Muscle of back (tissue), 11 donors: ENCODE data around the gene ADSS1. TPM values are rescaled to one million over a fixed set of nuclear protein-coding genes. Genes with fewer than 3 reads are reported as not detected.

Source experiments
- DNase-seq, 3 donors: peaks; one replicate each; pipeline versions ENCODE4 v3.0.0 to v3.0.0-alpha.2; 2013
- polyA plus RNA-seq, 10 donors: library from polyadenylated mRNA; unstranded; fragments of 120-200 nt; gene quantifications; one replicate each; pipeline ENCODE4 v1.2.1, GENCODE V29; 2013; ENCODE audit not compliant: insufficient read length in 10 of 10

ADSS1 gene
- polyA plus RNA-seq, 10 donors: 29.1 to 87.2 (median 57.4) TPM

- no peak for DNase-seq
Measured at GRCh38 chr14:104731320-104732294, 7.6 kb downstream of the ADSS1 start.

DNA sequence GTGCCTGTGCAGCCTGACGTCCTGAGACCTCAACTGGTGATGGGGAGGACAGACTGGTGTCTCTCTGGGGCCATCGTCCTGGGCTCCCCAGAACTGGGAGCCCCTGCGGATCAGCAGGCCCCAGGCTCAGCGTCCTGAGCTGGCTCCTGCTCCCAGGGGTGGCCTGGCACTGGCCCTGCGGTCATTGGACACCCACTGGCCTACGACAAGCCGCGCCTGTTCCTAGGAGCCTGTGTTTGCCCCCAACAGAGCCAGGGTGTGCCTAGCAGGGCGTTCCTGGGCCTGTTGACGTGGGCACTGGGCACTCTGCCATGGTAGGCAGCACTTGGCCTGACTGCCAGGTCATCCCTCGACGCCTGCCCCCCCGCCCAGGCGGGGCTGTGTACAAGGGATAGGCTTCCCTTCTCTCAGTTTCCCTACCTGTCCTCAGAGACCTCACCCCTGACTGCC, 8.4 kb downstream of the ADSS1 start:
- no peak for DNase-seq

DNA sequence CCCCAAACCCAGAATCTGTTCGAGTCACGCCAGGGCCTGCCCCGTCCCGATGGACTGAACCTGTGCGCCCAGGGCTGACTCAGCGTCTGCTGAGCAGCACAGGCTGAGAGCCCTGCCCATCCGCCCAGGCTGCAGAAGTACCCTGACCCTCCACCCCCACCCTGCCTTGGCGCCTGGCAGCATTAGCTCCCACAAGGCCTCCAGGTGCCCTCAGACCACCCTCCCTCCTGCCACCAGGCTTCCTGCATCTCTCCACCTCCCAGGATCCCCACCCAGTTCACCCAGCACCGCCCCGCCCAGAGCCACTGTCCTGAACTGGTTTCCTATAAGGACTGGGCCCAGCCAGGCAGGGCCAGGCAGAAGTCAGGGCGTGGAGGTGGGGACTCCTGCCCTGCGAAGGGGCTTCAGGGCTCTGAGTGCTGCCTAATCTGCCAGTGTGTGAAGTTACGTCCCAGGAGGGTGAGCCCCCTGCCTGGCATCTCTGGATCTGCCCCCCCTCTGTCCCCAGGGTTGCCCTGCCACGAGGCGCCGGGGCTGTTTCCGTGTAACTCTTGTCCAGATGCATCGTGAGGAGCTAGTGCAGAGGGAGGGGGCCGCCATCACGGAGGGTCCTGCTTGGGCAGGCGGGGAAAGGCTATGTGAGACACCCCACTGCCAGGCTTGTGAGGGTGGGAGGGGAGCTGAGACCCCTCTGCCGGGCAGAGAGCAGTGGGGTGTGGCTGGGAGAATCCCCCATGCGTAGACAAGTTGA, 9.1 kb downstream of the ADSS1 start:
- no peak for DNase-seq

GRCh38 chr14:104734051-104734587, 10.1 kb downstream of the ADSS1 start:
- no peak for DNase-seq

DNA sequence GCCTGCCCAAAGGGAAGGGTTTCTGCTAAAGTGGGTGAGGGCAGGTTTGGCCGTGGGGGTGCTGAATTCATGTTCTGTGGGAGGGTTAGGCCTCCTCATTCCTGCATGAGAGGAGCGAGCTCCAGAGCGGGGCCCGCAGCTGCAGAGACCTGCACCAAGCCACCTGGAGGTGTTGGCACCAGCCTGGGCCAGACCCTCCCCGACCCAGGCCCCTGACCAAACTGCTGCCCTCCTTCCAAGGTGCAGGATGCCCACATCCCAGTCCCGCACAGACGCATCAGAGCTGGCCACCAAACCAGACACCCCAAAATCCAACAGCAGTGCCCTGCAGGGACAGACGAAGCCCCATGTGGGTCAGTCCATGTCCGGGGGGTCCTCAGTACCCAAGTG, 10.6 kb downstream of the ADSS1 start:
- DNase-seq: no peak

DNA sequence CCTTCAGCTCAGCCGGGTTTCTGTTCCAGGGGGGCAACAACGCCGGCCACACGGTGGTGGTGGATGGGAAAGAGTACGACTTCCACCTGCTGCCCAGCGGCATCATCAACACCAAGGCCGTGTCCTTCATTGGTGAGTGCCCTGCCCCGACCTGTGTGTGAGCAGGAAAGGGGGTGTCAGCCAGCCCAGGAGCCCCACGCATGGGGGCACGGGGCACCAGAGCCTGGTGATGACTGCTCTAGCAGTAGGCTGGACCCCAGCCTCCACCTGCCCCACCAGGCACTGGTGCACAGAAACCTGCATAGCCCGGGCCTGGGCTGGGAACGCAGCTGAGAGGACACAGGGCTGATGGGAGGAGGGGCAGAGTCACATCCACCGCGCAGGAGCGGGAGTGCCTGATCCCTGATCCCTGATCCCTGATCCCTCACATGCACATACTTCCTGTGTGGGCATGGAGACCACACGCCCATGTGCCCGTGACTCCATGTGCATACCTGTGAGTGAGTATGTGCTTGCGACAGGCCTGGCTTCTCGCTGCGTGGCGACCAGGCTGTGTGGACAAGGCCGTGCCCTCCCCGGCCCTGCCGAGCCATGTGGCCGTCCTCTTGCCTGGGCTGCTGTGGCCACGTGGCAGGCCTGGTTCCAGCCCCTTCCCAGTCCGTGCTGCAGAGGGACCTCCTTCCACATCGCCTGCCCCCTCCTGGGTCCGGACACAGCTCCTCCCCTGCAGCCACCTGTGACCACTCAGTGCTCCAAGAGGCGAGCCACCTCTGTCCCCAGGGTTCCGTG, 11.2 kb downstream of the ADSS1 start:
- DNase-seq: no peak

DNA sequence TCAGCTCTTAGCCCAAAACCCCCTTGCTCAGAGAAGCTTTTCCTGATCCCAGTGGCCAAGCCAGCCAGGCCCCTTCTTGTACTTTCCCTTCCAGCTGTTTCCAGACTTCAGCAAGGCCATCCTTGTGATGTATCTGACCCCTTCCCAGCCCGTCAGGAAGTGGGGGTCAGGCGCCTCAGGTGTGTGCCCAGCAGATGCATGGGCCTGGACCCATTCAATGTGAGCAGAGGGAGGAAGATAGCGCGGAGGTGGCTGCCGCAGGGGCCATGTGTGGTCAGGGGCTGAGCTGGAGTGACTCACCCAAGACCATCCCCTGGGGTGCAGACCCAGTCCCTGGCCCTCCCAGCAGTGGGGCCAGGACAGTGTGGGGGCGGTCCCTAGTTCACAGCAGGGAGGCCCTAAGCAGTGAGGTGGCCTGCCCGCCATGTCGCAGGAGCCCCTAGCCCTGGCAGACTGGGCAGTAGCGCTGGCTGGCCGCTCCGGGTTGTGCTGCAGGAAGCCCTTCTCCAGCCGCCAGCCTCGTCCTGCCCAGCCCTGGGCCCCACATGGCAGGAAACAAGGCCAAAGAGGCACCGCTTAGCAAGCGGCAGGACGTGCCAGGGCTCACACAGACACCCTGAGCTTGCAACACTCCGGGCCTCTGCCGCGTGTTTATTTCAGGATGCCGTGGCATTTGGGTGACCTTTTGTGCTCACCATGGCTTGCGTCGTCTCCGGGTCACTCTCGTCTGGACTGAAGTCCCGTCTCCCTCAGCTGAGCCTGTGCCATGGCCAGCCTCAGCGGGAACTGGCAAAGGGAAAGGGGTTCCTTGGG, 12.0 kb downstream of the ADSS1 start:
- peak; percentile 48 to 78 (median 55) for DNase-seq

- DNase-seq: no peak
Measured at GRCh38 chr14:104738375-104739019, 14.5 kb downstream of the ADSS1 start.

- no peak for DNase-seq
Measured at GRCh38 chr14:104739026-104739425, 15.0 kb downstream of the ADSS1 start.

DNA sequence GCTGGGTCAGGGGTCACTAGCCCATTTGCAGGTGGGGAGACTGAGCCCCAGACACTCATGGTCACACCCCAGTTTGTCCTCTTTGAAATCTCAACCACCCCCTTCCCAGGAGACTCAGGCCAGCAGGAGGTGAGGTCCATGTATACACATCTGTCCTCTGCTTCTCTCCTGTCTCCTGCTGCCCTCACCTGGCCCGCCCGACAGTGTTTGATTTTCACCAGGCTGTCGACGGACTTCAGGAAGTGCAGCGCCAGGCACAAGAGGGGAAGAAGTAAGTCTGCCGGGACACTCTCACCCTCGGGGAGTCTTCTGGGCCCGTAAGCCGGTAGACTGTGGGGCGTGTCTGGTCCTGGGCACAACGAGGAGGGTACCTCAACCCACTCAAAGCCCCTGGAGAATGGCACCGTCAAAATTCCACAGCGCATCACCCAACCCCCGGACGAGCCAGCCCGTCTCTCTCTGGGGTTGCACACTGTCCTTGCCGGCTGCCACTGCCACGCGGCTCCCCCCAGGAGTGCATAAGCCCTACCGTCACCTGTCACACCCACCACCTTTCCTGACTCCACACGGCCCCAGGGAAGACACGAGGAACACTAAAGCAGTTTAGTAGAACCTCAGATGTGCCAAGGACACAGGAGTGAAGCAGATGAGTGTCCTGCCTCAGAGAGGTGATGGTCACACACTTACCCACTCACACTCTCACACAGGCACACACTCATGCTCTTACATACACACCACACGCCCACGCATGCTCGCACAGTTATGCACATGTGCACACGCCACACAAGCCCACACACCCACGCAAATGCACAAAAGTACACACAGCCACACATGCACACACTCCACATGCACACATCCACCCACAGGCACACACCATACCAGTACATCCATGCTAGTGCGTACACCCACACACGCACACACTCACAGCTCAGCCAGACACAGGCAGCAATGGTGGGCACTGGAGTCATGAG, 15.8 kb downstream of the ADSS1 start:
- DNase-seq: no peak

DNA sequence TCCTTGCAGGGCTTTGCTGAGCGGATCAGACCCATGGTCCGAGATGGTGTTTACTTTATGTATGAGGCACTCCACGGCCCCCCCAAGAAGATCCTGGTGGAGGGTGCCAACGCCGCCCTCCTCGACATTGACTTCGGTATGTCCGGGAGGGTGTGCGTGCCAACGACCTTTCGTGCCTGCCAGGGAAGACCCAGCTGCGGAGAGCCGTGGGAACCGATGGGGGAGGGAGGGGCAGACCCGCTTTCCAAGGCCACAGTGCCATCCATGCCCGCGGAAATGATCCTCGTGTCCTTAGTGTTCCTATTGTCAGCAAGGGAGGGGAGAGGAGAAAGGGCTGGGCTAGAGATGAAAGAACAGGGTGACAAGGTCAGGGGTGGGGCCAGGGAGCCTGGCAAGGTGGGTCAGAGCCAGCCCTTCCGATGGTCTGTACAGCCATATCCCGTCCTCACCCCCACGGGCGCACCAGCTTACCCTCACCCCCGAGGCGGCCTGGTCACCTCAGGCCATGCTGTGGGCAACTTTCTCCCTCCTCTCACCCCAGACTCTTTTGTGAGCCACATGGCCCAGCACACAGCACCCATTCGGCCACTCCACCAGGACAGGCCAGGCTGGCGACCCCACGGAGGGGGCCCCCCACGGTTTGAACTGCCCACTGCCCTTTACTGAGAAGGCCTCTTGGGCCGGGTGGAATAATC, 17.2 kb downstream of the ADSS1 start:
- DNase-seq: no peak

- DNase-seq: no peak
Measured at GRCh38 chr14:104741803-104742251, 17.8 kb downstream of the ADSS1 start.

- DNase-seq: no peak
Measured at GRCh38 chr14:104742586-104743455, 18.8 kb downstream of the ADSS1 start.

DNA sequence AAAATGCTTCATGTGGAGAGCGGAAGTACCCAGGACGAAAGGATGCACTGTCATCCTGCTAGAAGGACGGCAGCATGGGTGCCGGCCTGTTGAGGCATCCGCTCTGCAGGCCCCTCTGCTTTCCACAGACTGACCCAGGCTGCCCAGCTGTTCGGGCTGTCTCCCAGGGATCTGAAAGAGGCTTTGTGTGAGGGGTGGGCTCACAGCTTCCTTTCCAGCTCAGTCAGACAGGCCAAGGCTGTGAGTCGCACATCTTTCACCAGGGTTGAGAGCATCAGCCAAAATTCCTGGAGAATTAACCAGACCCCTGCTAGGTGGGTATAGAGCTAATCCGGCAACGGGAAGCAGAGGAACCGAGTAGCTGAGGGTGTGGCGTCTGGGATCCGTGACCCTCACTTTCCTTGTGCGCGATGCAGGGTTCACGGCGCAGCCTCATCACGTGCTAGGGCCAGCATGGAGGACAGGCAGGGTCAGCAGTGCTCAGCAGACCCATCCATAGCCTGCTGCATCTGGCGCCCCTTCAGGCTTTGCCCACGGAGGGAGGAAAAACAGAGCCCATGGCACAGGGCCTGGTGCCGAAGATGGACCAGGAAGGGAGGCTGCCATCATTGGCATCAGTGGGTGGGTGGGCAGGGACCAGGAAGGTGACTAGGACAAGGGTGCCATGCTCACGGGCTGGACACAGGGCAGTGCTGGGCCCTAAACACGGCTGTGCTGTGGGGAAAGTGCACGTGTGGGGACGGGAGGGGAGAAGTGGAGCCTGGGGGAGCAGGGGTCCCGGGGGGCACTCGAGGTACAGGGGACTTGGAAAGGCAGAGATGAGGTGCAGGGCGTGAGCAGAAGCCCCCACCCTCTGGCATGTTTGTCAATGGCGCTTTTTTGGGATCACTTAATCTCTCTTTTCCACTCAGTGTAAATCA, 19.7 kb downstream of the ADSS1 start:
- peak in 1 of 3 donors; percentile 38 for DNase-seq

GRCh38 chr14:104744484-104744883, 20.5 kb downstream of the ADSS1 start:
- DNase-seq: no peak

DNA sequence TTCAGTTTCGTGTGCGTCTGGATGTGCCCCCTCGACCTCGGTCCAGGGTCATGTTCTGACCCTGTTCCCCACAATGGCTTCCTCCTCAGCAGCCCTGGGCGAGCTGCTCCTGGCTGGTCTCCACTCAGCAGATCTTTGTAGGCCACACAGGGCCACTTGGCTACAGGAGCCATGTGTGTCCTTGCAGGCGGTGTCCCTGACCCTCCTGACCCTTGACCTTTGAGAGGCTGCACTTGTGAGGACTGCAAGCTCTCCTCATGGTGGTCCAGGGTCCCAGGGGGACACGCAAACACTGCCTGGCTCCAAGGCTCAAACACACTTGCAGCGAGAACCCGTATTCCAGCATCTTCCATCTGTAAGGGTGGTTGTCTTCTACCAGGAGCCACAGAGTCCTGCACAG, 21.4 kb downstream of the ADSS1 start:
- DNase-seq: no peak
